ENCODE results near the gene LGMN. TPM values are rescaled to one million over a fixed set of nuclear protein-coding genes. Genes with fewer than 3 reads are reported as not detected.
"Not testable (repeated sequence)": the region's sequence is repeated elsewhere in the genome, so short reads cannot be mapped to it uniquely, and the experiment has no call there.

LGMN gene
- total RNA-seq, 1 experiment from 2014 or later, result 80.3 TPM

DNA sequence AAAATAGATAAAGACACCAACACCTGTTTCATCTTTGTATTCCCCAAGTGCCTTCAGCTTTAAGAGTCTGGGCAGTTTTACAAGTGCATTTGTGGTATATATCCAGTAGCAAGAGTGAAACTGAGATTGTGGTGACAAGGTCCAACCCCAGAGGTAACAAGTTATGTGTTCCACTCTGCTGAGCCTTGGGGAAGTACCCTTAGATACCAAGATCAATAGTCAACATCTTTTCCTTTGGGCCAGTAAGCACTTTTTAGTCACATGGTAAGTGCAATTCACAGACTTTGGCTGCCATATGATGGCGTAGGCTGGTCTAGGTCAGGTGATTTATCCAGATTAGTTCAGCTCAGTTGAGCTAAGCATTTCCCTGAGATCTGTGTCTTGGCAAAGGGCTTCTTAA is 19.8 kb upstream of the LGMN start:
- in situ Hi-C loops (cut with HindIII; ENCODE audit: low sequenced_read_pairs); DNase-seq (ENCODE audit: low spot score): not testable (repeated sequence)

DNA sequence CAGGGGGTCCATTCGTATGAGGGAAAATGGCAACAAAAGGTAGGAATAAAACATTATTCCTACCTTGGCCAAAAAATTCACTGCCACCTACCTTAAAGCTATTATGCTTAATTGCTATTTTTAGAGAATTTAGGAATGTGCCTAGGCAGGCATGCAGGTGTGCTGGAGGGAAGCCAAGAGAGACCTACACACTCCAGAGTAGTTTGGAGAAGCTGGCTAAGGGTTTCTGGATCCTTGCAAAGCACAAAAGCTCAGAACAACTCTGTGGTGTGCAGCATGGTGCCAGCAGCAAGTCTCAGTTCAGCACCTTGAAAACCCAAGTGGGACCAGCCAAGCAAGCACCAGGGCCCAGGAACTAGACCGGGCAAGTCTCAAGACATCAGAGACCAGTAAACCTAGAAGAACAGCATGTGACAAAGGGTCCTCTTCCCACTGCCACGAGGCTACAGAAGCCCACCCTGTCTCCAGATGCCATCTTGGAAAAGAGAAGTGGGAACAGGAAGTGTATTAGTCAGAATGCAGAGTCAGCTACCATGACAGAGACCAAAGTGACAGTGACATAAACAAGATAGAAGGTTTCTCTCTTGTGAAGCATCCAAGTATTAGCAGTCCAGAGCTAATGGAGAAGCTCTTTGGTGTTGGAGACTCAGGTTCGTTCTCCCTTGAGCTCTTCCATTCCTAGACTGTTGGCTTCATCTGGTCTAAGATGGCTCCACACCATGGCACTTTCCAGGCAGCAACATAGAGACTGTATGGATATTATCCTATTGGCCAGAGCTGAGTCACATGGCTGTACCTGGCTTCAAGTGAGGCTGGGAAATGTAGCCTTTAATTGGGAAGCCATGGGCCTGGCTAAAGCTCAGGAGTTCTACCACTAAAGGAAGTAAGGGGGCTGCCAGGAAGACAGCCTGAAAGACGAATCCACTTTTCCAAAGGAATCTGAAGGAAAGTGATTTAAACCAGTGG is 15.5 kb upstream of the LGMN start:
- in situ Hi-C loops (cut with HindIII; ENCODE audit: low sequenced_read_pairs); DNase-seq (ENCODE audit: low spot score): not testable (repeated sequence)

DNA sequence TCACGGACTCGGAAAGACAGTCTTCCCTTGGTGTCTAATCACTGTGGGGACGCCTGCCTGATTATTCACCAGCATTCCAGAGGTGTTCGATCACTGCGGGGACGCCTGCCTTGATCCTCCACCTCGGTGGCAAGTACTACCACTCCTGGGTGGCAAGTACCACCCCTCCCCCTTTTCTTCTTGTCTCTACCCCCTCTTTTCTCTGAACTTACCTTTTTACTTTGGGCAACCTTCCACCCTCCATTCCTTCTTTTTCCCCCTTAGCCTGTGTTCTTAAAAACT is 12.0 kb upstream of the LGMN start:
- in situ Hi-C loops (cut with HindIII; ENCODE audit: low sequenced_read_pairs), result no loop called here
- no peak for DNase-seq (ENCODE audit: low spot score)

DNA sequence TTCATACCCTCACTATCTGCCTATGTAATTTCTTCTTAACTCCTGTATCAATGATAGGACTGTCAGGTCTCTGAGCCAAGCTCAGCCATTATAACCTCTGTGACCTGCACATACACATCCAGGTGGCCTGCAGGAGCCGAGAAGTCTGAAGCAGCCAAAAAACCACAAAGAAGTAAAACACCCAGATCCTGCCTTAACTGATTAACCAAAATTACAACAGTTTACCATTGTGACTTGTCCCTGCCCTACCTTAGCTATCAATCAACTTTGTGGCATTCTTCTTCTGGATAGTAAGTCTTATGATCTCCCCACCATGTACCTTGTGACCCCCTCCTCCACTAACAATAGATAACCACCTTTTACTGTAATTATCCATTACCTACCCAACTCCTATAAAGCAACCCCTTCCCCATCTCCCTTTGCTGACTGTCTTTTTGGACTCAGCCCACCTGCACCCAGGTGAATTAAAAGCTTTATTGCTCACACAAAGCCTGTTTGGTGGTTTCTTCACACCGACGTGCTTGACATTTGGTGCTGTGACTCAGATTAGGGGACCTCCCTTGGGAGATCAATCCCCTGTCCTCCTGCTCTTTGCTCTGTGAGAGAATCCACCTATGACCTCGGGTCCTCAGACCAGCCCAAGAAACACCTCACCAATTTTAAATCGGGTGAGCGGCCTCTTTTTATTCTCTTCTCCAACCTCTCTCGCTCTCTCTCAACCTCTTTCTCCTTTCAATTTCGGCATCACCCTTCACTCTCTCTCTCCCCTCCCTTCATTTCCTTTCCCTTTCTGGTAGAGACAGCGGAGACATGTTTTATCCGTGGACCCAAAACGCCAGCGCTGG is 11.5 kb upstream of the LGMN start:
- in situ Hi-C loops (cut with HindIII; ENCODE audit: low sequenced_read_pairs), result no loop called here
- DNase-seq (ENCODE audit: low spot score), result no peak

GRCh38 chr14:92759300-92759678 is 10.9 kb upstream of the LGMN start:
- DNase-seq (ENCODE audit: low spot score), result no peak
- in situ Hi-C loops (cut with HindIII; ENCODE audit: low sequenced_read_pairs), result no loop called here

- in situ Hi-C loops (cut with HindIII; ENCODE audit: low sequenced_read_pairs), result no loop called here
- no peak for DNase-seq (ENCODE audit: low spot score)
Observed at GRCh38 chr14:92756446-92756845, 8.0 kb upstream of the LGMN start.

- DNase-seq (ENCODE audit: low spot score), result no peak
- in situ Hi-C loops (cut with HindIII; ENCODE audit: low sequenced_read_pairs), result no loop called here
Observed at GRCh38 chr14:92755495-92755894, 7.1 kb upstream of the LGMN start.

DNA sequence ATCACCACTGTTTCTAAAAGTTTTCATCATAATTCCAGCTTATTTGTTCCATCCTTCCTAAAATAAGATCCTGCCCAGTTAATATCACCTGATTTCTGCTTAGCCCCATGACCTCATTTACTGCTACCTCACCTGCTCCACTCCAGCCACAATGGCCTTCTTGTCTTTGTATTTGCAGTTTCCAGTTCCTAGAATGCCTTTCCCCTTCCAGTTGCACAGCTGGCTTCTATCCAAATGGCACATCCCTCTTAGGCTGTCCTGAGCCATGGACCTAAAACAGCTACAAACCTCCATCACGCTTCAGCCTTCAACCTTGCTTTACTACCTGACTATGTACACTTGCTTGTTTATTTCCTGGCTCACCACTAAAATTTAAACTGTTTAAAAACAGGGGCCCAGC is 6.5 kb upstream of the LGMN start:
- no peak for DNase-seq (ENCODE audit: low spot score)
- in situ Hi-C loops (cut with HindIII; ENCODE audit: low sequenced_read_pairs), result no loop called here

GRCh38 chr14:92753250-92753649 is 4.8 kb upstream of the LGMN start:
- no peak for DNase-seq (ENCODE audit: low spot score)
- in situ Hi-C loops (cut with HindIII; ENCODE audit: low sequenced_read_pairs), result no loop called here

DNA sequence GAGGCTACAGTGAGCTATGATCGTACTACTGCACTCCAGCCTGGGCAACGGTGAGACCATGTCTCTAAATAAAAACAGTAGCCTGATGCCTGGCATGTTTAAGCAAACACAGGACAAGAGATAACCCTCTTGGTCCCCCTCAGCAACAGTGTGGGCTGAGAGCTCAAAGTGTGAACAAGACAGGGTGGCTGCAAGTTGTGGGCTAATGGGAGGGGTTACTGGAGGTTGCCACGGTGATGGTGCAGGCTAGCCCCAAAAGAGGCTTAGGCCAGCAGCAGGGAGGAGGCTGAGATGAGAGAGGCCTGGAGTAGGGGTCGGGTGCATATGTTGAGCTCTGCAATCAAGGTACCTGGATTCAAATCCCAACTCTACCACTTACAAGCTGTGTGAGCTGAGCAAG is 3.4 kb upstream of the LGMN start:
- no peak for DNase-seq (ENCODE audit: low spot score)
- in situ Hi-C loops (cut with HindIII; ENCODE audit: low sequenced_read_pairs), result no loop called here

DNA sequence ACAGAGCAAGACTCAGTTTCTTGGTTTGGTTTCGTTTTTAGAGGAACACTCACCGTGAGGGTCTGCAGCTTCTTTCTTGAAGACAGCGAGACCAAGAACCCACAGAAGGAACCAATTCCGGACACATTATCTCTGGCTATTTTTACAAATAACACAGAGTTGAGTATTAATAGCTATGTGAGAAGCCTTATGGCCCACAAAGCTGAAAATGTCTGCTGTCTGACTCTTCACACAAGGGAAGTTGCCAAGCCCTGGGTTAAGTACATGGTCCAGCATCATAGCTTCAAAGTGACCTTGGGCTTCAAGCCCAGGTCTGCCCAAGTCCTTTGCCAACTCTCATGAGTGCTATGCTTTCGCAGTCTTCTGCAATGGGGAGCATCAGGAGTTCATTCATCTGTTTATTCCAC is 2.6 kb upstream of the LGMN start:
- no peak for DNase-seq (ENCODE audit: low spot score)
- in situ Hi-C loops (cut with HindIII; ENCODE audit: low sequenced_read_pairs), result no loop called here

- in situ Hi-C loops (cut with HindIII; ENCODE audit: low sequenced_read_pairs); DNase-seq (ENCODE audit: low spot score): not testable (repeated sequence)
Observed at GRCh38 chr14:92750222-92750728, 1.8 kb upstream of the LGMN start.

DNA sequence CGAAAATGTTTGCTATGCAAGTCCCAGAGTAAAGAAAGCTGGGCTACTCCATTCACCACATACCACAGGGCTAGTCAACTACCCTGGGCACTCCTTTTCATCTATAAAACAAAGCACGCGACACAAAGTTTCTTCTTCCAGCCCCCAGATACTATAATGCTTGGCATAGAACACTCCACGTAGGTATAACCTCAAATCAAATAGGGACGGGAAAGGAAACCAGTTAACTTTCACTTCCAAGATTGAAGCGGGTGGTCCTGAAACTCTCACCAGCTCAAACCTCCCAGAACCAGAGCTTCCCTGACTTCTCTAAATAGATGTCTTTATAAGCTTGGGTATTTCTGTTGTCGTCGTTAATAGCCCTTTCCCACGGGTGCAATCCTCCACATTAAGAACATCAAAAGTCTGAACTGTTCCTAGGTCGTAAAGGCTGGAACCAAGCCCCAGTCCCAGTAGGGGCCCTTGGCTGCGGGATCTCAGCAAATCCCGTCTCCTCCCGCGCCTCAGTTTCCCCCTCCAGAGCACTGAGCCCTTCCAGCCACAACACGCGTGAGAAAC is 647 bp downstream of the LGMN start:
- DNase-seq (ENCODE audit: low spot score), result peak; percentile 26
- in situ Hi-C loops (cut with HindIII; ENCODE audit: low sequenced_read_pairs), result no loop called here

- in situ Hi-C loops (cut with HindIII; ENCODE audit: low sequenced_read_pairs), result no loop called here
Observed at GRCh38 chr14:92744198-92744597, 4.2 kb downstream of the LGMN start.

DNA sequence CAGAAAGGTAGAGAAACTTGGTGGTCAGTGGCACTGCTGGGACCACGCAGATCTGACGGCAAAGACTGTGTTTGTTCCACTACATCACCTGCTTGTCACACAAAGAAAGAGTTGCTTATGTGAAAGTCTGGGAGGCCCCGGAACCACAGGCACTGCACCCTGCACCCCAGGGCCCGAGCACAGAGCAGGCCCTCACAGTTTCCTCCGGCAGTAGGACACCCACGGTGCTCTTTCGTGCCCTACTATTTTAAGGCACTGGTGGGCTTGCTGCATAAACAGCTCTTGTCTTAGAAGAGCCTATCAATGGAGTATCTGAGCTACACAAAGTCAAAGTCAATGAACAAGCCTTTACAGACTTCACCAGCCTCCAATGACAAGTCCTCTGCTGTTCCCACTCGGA is 8.0 kb downstream of the LGMN start:
- DNase-seq (ENCODE audit: low spot score), result no peak
- in situ Hi-C loops (cut with HindIII; ENCODE audit: low sequenced_read_pairs), result no loop called here

More at GRCh38 chr14:92744198-92744597, 4.2 kb downstream of the LGMN start:
- no peak for DNase-seq (ENCODE audit: low spot score)

GRCh38 chr14:92737619-92738188 is 10.7 kb downstream of the LGMN start:
- DNase-seq (ENCODE audit: low spot score), result no peak
- in situ Hi-C loops (cut with HindIII; ENCODE audit: low sequenced_read_pairs), result no loop called here

- no peak for DNase-seq (ENCODE audit: low spot score)
- in situ Hi-C loops (cut with HindIII; ENCODE audit: low sequenced_read_pairs), result no loop called here
Observed at GRCh38 chr14:92737206-92737605, 11.2 kb downstream of the LGMN start.

- in situ Hi-C loops (cut with HindIII; ENCODE audit: low sequenced_read_pairs), result no loop called here
- DNase-seq (ENCODE audit: low spot score), result no peak
Observed at GRCh38 chr14:92735344-92735743, 13.1 kb downstream of the LGMN start.

DNA sequence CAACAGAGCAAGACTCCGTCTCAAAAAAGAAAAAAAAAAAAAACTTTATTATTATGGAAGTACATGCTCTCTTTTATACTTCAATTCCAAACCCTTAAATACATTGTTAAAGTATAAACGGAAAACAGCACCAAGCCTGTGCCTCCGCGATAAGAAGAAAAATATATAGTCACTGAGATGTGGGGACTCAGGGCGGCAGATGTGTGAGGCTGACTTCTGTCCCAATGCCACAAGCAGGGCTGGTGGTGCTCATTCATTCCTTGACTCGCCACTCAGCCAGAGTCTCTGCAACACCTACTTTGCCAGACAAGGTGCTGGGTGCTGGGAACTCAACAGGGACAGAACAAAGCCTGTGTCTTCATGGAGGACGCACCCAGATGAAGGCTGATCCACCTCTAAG is 13.8 kb downstream of the LGMN start:
- DNase-seq (ENCODE audit: low spot score), result no peak
- in situ Hi-C loops (cut with HindIII; ENCODE audit: low sequenced_read_pairs), result no loop called here

DNA sequence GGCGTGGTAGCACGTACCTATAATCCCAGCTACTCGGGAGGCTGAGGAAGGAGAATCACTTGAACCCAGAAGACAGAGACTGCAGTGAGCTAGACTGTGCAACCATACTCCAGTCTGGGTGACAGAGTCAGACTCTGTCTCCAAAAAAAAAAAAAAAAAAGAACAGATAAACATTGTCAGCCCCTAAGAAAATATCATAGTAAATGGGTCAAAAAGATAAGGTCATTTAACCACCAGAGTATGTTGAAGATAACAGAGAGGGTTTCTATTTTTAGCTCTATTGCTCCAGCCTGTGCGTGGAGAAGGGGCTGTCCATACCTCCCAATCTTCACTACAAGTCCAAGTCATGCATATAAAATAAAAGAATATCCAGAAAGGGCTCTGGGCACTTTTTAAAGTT is 15.4 kb downstream of the LGMN start:
- no peak for DNase-seq (ENCODE audit: low spot score)
- in situ Hi-C loops (cut with HindIII; ENCODE audit: low sequenced_read_pairs), result no loop called here

Data from G401 (cell line).